ENCODE measurements around the gene LAPTM4A.

LAPTM4A gene

GRCh38 chr2:20027260-20027677 lies 24.2 kb downstream of the LAPTM4A start:
- H3K4me3 ChIP-seq (ENCODE audit: low read depth, low read length), result no peak overlapping the region
- in situ Hi-C loops (cut with HindIII; ENCODE audit: low sequenced_read_pairs), result no loop called here
- no peak for DNase-seq (ENCODE audit: low read depth, low spot score)
- TF ChIP-seq CTCF (IDR thresholded peaks at IDR 0.05; ENCODE audit: low read depth, low read length), result no peak

GRCh38 chr2:20025065-20025786 lies 26.2 kb downstream of the LAPTM4A start:
- in situ Hi-C loops (cut with HindIII; ENCODE audit: low sequenced_read_pairs), result no loop called here
- TF ChIP-seq CTCF (IDR thresholded peaks at IDR 0.05; ENCODE audit: low read depth, low read length), result no peak
- no peak for DNase-seq (ENCODE audit: low read depth, low spot score)
- H3K4me3 ChIP-seq (ENCODE audit: low read depth, low read length), result no peak overlapping the region

GRCh38 chr2:20023688-20024087 lies 27.7 kb downstream of the LAPTM4A start:
- DNase-seq (ENCODE audit: low read depth, low spot score), result no peak
- TF ChIP-seq CTCF (IDR thresholded peaks at IDR 0.05; ENCODE audit: low read depth, low read length), result no peak
- H3K4me3 ChIP-seq (ENCODE audit: low read depth, low read length), result no peak overlapping the region
- in situ Hi-C loops (cut with HindIII; ENCODE audit: low sequenced_read_pairs), result no loop called here

- no peak for TF ChIP-seq CTCF (IDR thresholded peaks at IDR 0.05; ENCODE audit: low read depth, low read length)
- in situ Hi-C loops (cut with HindIII; ENCODE audit: low sequenced_read_pairs), result no loop called here
- DNase-seq (ENCODE audit: low read depth, low spot score), result no peak
- no peak overlapping the region for H3K4me3 ChIP-seq (ENCODE audit: low read depth, low read length)
These were observed 29.9 kb downstream of the LAPTM4A start for GRCh38 chr2:20021405-20022009.

GRCh38 chr2:20019747-20020146 lies 31.7 kb downstream of the LAPTM4A start:
- TF ChIP-seq CTCF (IDR thresholded peaks at IDR 0.05; ENCODE audit: low read depth, low read length), result no peak
- no peak for DNase-seq (ENCODE audit: low read depth, low spot score)
- H3K4me3 ChIP-seq (ENCODE audit: low read depth, low read length), result no peak overlapping the region
- in situ Hi-C loops (cut with HindIII; ENCODE audit: low sequenced_read_pairs), result no loop called here

GRCh38 chr2:20018601-20019152 lies 32.8 kb downstream of the LAPTM4A start:
- no peak for DNase-seq (ENCODE audit: low read depth, low spot score)
- in situ Hi-C loops (cut with HindIII; ENCODE audit: low sequenced_read_pairs), result no loop called here
- H3K4me3 ChIP-seq (ENCODE audit: low read depth, low read length), result no peak overlapping the region
- no peak for TF ChIP-seq CTCF (IDR thresholded peaks at IDR 0.05; ENCODE audit: low read depth, low read length)
